ENCODE data around the gene KSR2. TPM values are rescaled to one million over a fixed set of nuclear protein-coding genes. Genes with fewer than 3 reads are reported as not detected.

KSR2 gene
- total RNA-seq, 1 experiment from 2014 or later: 2.0 TPM

DNA sequence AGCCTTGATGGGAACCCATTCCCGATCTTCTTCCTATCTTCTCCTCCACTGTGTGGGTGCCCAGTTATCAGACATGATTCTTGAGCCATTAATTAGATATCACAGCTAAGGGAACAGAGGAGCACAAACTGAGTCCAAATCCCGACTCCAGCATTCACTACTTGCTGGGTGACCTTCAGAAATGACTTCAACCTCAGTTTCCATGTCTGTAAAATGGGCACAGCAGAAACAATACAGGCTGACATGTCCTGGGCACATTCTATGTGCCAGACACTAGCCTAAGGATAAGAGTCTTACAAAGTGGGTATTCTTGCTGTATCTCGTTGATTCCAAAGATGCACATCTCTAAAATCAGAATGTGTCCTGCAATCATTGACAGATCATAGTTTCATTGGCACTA, 478.7 kb downstream of the KSR2 start:
- H3K4me1 ChIP-seq (replicated peaks; ENCODE audit: insufficient read depth): peaks cover 11% of the 10 kb centered on the region
- intact Hi-C loops (cut with micrococcal nuclease; ENCODE audit: unreplicated experiment): no loop called here
- DNase-seq: no peak
- H4K20me1 ChIP-seq (ENCODE audit: insufficient read depth): no peaks in the 10 kb centered on the region; the same call in 1 of the 2 replicates
- no peak overlapping the region for H3K4me3 ChIP-seq
- no peaks in the 10 kb centered on the region for H3K9me2 ChIP-seq (ENCODE audit: insufficient read depth)
- ChIA-PET CTCF (interaction anchor here (0.7 kb wide), 1 partner anchor 111 kb away, joined by 3 read pairs; no protein-coding TSS in a partner anchor), POLR2A (ENCODE audit: unreplicated experiment) (no interaction called here)
- BruUV-seq (replicated peaks): no TSS peak
- no peaks in the 10 kb centered on the region for H3K79me2 ChIP-seq (ENCODE audit: low read depth)
- H3K36me3 ChIP-seq (ENCODE audit: low read depth): no peaks in the 10 kb centered on the region
- TF ChIP-seq, protein P1, sequence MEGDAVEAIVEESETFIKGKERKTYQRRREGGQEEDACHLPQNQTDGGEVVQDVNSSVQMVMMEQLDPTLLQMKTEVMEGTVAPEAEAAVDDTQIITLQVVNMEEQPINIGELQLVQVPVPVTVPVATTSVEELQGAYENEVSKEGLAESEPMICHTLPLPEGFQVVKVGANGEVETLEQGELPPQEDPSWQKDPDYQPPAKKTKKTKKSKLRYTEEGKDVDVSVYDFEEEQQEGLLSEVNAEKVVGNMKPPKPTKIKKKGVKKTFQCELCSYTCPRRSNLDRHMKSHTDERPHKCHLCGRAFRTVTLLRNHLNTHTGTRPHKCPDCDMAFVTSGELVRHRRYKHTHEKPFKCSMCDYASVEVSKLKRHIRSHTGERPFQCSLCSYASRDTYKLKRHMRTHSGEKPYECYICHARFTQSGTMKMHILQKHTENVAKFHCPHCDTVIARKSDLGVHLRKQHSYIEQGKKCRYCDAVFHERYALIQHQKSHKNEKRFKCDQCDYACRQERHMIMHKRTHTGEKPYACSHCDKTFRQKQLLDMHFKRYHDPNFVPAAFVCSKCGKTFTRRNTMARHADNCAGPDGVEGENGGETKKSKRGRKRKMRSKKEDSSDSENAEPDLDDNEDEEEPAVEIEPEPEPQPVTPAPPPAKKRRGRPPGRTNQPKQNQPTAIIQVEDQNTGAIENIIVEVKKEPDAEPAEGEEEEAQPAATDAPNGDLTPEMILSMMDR (conservative IDR thresholded peaks at IDR 0.05): no peak
- TF ChIP-seq EZH2 (IDR thresholded peaks at IDR 0.05; ENCODE audit: low read depth): no peak
- no peak overlapping the region for H3K27ac ChIP-seq
- H3F3A ChIP-seq (ENCODE audit: insufficient read depth, low read depth): no peaks in the 10 kb centered on the region; the same call in 1 of the 2 replicates
- no peaks in the 10 kb centered on the region for H3K9me3 ChIP-seq (ENCODE audit: insufficient read depth, low read depth)
- H2AFZ ChIP-seq: no peak overlapping the region
- no peaks in the 10 kb centered on the region for H3K27me3 ChIP-seq (ENCODE audit: insufficient read depth, low read depth)
- no peak overlapping the region for H3K4me2 ChIP-seq

DNA sequence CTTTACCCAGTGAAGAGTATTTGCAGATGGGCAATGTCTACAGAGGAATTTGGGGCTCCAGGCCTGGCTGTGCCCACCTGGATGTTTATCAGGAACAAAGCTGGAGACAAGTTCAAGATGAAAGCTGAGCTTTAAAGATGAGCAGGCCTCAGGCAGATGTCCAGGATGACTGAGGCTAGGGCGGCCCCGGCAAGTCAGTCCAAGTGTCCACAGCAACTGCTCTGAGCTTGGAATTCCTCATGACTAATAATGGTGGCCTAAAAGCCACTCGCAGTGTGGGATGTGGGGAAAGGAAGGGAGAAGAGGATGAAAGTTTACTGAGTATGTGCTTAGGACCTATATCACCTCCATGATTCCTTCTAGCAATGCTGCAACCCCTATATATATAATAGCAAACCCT, 479.1 kb downstream of the KSR2 start:
- Histone ChIP-seq H3K9me3 (ENCODE audit: insufficient read depth, low read depth) (no peaks in the 10 kb centered on the region), H3K9me2 (ENCODE audit: insufficient read depth) (no peaks in the 10 kb centered on the region), H4K20me1 (ENCODE audit: insufficient read depth) (no peaks in the 10 kb centered on the region; the same call in 1 of the 2 replicates), H3K4me2 (no peak overlapping the region), H3K79me2 (ENCODE audit: low read depth) (no peaks in the 10 kb centered on the region), H3K27ac (no peak overlapping the region), H3K4me1 (replicated peaks; ENCODE audit: insufficient read depth) (peaks cover 11% of the 10 kb centered on the region), H3K4me3 (no peak overlapping the region), H3F3A (ENCODE audit: insufficient read depth, low read depth) (no peaks in the 10 kb centered on the region; the same call in 1 of the 2 replicates), H3K36me3 (ENCODE audit: low read depth) (no peaks in the 10 kb centered on the region), H3K27me3 (ENCODE audit: insufficient read depth, low read depth) (no peaks in the 10 kb centered on the region), H2AFZ (no peak overlapping the region)
- intact Hi-C loops (cut with micrococcal nuclease; ENCODE audit: unreplicated experiment): no loop called here
- BruUV-seq (replicated peaks): no TSS peak
- POLR2A ChIA-PET (ENCODE audit: unreplicated experiment): no interaction called here
- TF ChIP-seq, protein P1 (conservative IDR thresholded peaks at IDR 0.05): no peak
- no peak for TF ChIP-seq EZH2 (IDR thresholded peaks at IDR 0.05; ENCODE audit: low read depth)
- no peak for DNase-seq
- CTCF ChIA-PET: interaction anchor here (0.7 kb wide), 1 partner anchor 111 kb away, joined by 3 read pairs; no protein-coding TSS in a partner anchor

DNA sequence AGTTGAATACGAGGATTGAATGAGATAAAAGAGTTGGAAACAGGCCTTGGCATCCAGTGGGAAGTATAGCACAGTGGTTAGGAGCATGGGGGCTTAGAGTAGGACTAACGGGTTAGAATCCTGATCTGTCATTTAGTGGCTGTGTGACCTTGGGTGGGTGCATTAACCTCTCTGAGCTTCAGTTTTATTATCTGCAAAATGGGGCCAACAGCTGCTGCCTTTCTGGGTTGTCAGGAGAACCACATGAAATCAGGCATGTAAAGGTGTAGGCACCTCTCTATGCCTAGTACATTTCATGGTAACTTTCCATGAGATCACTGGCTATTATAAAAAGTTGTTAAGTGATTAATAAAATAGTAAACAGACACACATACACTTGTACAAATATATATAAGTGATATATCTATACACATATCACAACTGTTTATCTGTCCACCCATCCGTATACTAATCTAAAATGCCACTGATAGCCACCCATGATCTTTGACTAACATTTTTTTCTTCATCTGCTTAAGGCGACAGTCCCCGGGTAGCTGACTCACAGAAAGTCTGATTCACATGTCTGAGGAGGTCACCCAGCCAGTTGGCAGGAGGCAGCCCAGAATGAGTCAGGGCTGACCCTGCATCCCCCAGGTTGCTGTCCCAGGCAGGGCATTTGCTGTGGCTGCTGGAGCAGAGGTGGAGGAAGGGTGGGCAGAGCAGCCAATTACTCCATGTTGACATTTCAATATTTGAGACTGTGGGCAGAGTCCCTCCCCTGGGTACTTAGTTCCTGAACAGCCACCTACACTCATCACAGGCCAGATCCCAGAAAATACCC, 481.7 kb downstream of the KSR2 start:
- no peak for TF ChIP-seq EZH2 (IDR thresholded peaks at IDR 0.05; ENCODE audit: low read depth)
- TF ChIP-seq, protein P1 (conservative IDR thresholded peaks at IDR 0.05): no peak
- peak overlapping the region; percentile 6 for H3K4me2 ChIP-seq
- ChIA-PET CTCF (no interaction called here), POLR2A (ENCODE audit: unreplicated experiment) (no interaction called here)
- H3K79me2 ChIP-seq (ENCODE audit: low read depth): no peaks in the 10 kb centered on the region
- intact Hi-C loops (cut with micrococcal nuclease; ENCODE audit: unreplicated experiment): no loop called here
- H3K27ac ChIP-seq: no peak overlapping the region
- H4K20me1 ChIP-seq (ENCODE audit: insufficient read depth): no peaks in the 10 kb centered on the region
- no peaks in the 10 kb centered on the region for H3K9me2 ChIP-seq (ENCODE audit: insufficient read depth)
- no peaks in the 10 kb centered on the region; the same call in 1 of the 2 replicates for H3F3A ChIP-seq (ENCODE audit: insufficient read depth, low read depth)
- H3K9me3 ChIP-seq (ENCODE audit: insufficient read depth, low read depth): no peaks in the 10 kb centered on the region
- DNase-seq: peak; percentile 50 to 90
- no peaks in the 10 kb centered on the region for H3K36me3 ChIP-seq (ENCODE audit: low read depth)
- no peak overlapping the region for H3K4me3 ChIP-seq
- H3K27me3 ChIP-seq (ENCODE audit: insufficient read depth, low read depth): no peaks in the 10 kb centered on the region
- H2AFZ ChIP-seq: no peak overlapping the region
- BruUV-seq (replicated peaks): no TSS peak
- H3K4me1 ChIP-seq (replicated peaks; ENCODE audit: insufficient read depth): peaks cover 11% of the 10 kb centered on the region
